Liver (tissue), 9 donors: ENCODE data around the gene HPS1. TPM values are rescaled to one million over a fixed set of nuclear protein-coding genes. Genes with fewer than 3 reads are reported as not detected.

Experiments used
- DNase-seq: peaks from one replicate; pipeline ENCODE4 v3.0.0-alpha.2; 2017; ENCODE audit warnings: low spot score
- H3K27ac ChIP-seq, 2 donors: one replicate each; pipeline ENCODE4 v1.7.0; 2013; ENCODE audit warnings: inconsistent platforms in 2 of 2, low read length in 2 of 2, control low read depth in 1 of 2, low read depth in 1 of 2, mild to moderate bottlenecking in 1 of 2
- H3K27me3 ChIP-seq, 4 donors: one replicate each; pipeline versions ENCODE4 v1.6.1 to v1.7.0; 2013; ENCODE audit warnings: low read length in 3 of 4, inconsistent platforms in 1 of 4, mild to moderate bottlenecking in 1 of 4, moderate library complexity in 1 of 4; ENCODE audit not compliant: control insufficient read depth in 4 of 4, insufficient read depth in 4 of 4
- H3K36me3 ChIP-seq, 4 donors: one replicate each; pipeline versions ENCODE4 v1.6.1 to v1.7.0; 2013; ENCODE audit warnings: low read length in 3 of 4, mild to moderate bottlenecking in 3 of 4, low read depth in 1 of 4, moderate library complexity in 1 of 4; ENCODE audit not compliant: control insufficient read depth in 4 of 4, insufficient read depth in 3 of 4
- H3K4me1 ChIP-seq, 4 donors: one replicate each; pipeline versions ENCODE4 v1.6.1 to v1.7.0; 2013; ENCODE audit warnings: low read length in 3 of 4, mild to moderate bottlenecking in 3 of 4, moderate library complexity in 1 of 4; ENCODE audit not compliant: control insufficient read depth in 4 of 4, insufficient read depth in 4 of 4
- H3K4me3 ChIP-seq, 3 donors: one replicate each; pipeline versions ENCODE4 v1.6.1 to v1.7.0; 2013; ENCODE audit warnings: low read length in 3 of 3, control low read depth in 1 of 3, low read depth in 1 of 3, mild to moderate bottlenecking in 1 of 3
- H3K9ac ChIP-seq, 2 donors: one replicate each; pipeline ENCODE4 v1.7.0; 2013; ENCODE audit warnings: low read length in 2 of 2, mild to moderate bottlenecking in 2 of 2, moderate library complexity in 2 of 2, control low read depth in 1 of 2, low read depth in 1 of 2
- H3K9me3 ChIP-seq, 4 donors: one replicate each; pipeline versions ENCODE4 v1.6.1 to v1.7.0; 2013; ENCODE audit warnings: low read length in 3 of 4; ENCODE audit not compliant: control insufficient read depth in 4 of 4
- ATF3 ChIP-seq: IDR thresholded peaks from 2 replicates; pipeline ENCODE4 v1.6.1; 2016; ENCODE audit warnings: antibody characterized with exemption
- CTCF ChIP-seq: fragments of 150-350 bp; IDR thresholded peaks from 2 replicates; pipeline ENCODE4 v1.5.1; 2017; ENCODE audit warnings: improper control_type of control experiment, low read depth, low read length; ENCODE audit not compliant: missing input control
- EGR1 ChIP-seq, 2 donors: IDR thresholded peaks; 2 replicates each; pipeline ENCODE4 v1.6.1; 2016 to 2018; ENCODE audit warnings: antibody characterized with exemption in 2 of 2, low read depth in 2 of 2
- FOXA1 ChIP-seq: IDR thresholded peaks from 2 replicates; pipeline ENCODE4 v1.6.1; 2016; ENCODE audit warnings: antibody characterized with exemption
- FOXA2 ChIP-seq: IDR thresholded peaks from 2 replicates; pipeline ENCODE4 v1.6.1; 2016; ENCODE audit warnings: antibody characterized with exemption
- GABPA ChIP-seq, 2 donors: IDR thresholded peaks in 1 of 2; conservative IDR thresholded peaks in 1 of 2; 2 replicates each; pipeline ENCODE4 v1.6.1; 2016; ENCODE audit warnings: antibody characterized with exemption in 2 of 2, mild to moderate bottlenecking in 1 of 2, moderate library complexity in 1 of 2
- HNF4A ChIP-seq, 2 donors: conservative IDR thresholded peaks; 2 replicates each; pipeline ENCODE4 v1.6.1; 2016; ENCODE audit warnings: antibody characterized with exemption in 2 of 2, mild to moderate bottlenecking in 2 of 2
- HNF4G ChIP-seq: IDR thresholded peaks from 2 replicates; pipeline ENCODE4 v1.6.1; 2016; ENCODE audit warnings: antibody characterized with exemption
- JUND ChIP-seq, 2 donors: IDR thresholded peaks; 2 replicates each; pipeline ENCODE4 v1.6.1; 2016; ENCODE audit warnings: antibody characterized with exemption in 2 of 2
- MAX ChIP-seq: IDR thresholded peaks from 2 replicates; pipeline ENCODE4 v1.6.1; 2016; ENCODE audit warnings: antibody characterized with exemption
- NR2F2 ChIP-seq: IDR thresholded peaks from 2 replicates; pipeline ENCODE4 v1.6.1; 2016; ENCODE audit warnings: antibody characterized with exemption
- RAD21 ChIP-seq, 2 donors: IDR thresholded peaks; 2 replicates each; pipeline ENCODE4 v1.6.1; 2016; ENCODE audit warnings: antibody characterized with exemption in 2 of 2, mild to moderate bottlenecking in 2 of 2
- REST ChIP-seq: IDR thresholded peaks from 2 replicates; pipeline ENCODE4 v1.6.1; 2016; ENCODE audit warnings: antibody characterized with exemption, mild to moderate bottlenecking
- RXRA ChIP-seq, 2 donors: IDR thresholded peaks; 2 replicates each; pipeline ENCODE4 v1.6.1; 2017 to 2018; ENCODE audit warnings: antibody characterized with exemption in 2 of 2, mild to moderate bottlenecking in 1 of 2
- ZBTB33 ChIP-seq: IDR thresholded peaks from 2 replicates; pipeline ENCODE4 v1.6.1; 2016; ENCODE audit warnings: antibody characterized with exemption
- WGBS: extraction: QIAGEN DNeasy Blood & Tissue Kit; methylation state at CpG from one replicate; pipeline ENCODE4 v1.1.7; 2013; 5-methylcytosine and 5-hydroxymethylcytosine counted together
- polyA plus RNA-seq, 2 donors: library from polyadenylated mRNA; stranded (reverse) in 1 of 2; unstranded in 1 of 2; fragments of 200-250 nt in 1 of 2; fragments of >200 nt in 1 of 2; fragmentation: Nextera tagmentation in 1 of 2; extraction: Ambion mirVana in 1 of 2; gene quantifications; one replicate each; pipeline versions ENCODE4 v1.2.1 to v1.2.3, GENCODE V29; 2013 to 2015
- total RNA-seq, 2 donors: library from RNA; depleted of rRNA; stranded (reverse); fragments of >200 nt; gene quantifications; one replicate each; pipeline ENCODE4 v1.2.3, GENCODE V29; 2014
- donor health status: healthy.
- donor health status: healthy.
- donor health status: healthy.
- donor health status: healthy.
- donor health status: healthy.

Gene HPS1
- total and polyA plus RNA-seq, 4 donors, result 19.9 to 56.7 (median 29.8) TPM

GRCh38 chr10:98486421-98486820 lies 39.7 kb upstream of the HPS1 start:
- Histone ChIP-seq H3K27ac (no peak overlapping the region), H3K4me3 (no peak overlapping the region), H3K4me1 (no peaks in the 10 kb centered on the region), H3K9ac (no peak overlapping the region), H3K27me3 (peaks cover 0 to 8% (median 0%) of the 10 kb centered on the region in 4 donors), H3K36me3 (no peaks in the 10 kb centered on the region), H3K9me3 (peaks cover 0 to 4% (median 2%) of the 10 kb centered on the region in 4 donors)
- no peak for TF ChIP-seq ZBTB33
- WGBS, result 88% methylated on average over 3 of the region's 3 CpGs
- no peak for DNase-seq

- Histone ChIP-seq H3K4me1 (no peaks in the 10 kb centered on the region), H3K9ac (no peak overlapping the region), H3K27me3 (peaks cover 0 to 8% (median 0%) of the 10 kb centered on the region in 4 donors), H3K27ac (no peak overlapping the region), H3K36me3 (no peaks in the 10 kb centered on the region), H3K9me3 (peaks cover 0 to 4% (median 2%) of the 10 kb centered on the region in 4 donors), H3K4me3 (no peak overlapping the region)
- 76% methylated on average over 2 of the region's 2 CpGs for WGBS
- TF ChIP-seq ZBTB33, result no peak
- TF ChIP-seq NR2F2, result no peak
- no peak for TF ChIP-seq RAD21 (IDR thresholded peaks at IDR 0.05)
- no peak for TF ChIP-seq REST
- TF ChIP-seq MAX, result no peak
- TF ChIP-seq EGR1 (IDR thresholded peaks at IDR 0.05; ENCODE audit: low read depth in 2 of 2), result no peak
- no peak for TF ChIP-seq HNF4G
- no peak for TF ChIP-seq GABPA (IDR thresholded peaks at IDR 0.05 in 1 of 2, conservative IDR thresholded peaks at IDR 0.05 in 1 of 2)
- TF ChIP-seq JUND (IDR thresholded peaks at IDR 0.05), result no peak
- TF ChIP-seq CTCF, result no peak
- TF ChIP-seq FOXA1, result no peak
- TF ChIP-seq ATF3, result no peak
- TF ChIP-seq HNF4A (conservative IDR thresholded peaks at IDR 0.05), result no peak
- no peak for TF ChIP-seq FOXA2
- TF ChIP-seq RXRA (IDR thresholded peaks at IDR 0.05), result no peak
- DNase-seq, result no peak
Measured at GRCh38 chr10:98485959-98486358, 39.2 kb upstream of the HPS1 start.
